GM19467 (cell line): ENCODE measurements around the gene ABCF1.
A peak's percentile ranks its signal among the peaks of the same experiment; 100 is the strongest.
"Not testable (repeated sequence)": the region's sequence is repeated elsewhere in the genome, so short reads cannot be mapped to it uniquely, and the experiment has no call there.

ENCODE experiments used
- ATAC-seq: cut with Tn5 transposase; IDR thresholded peaks from one replicate; pipeline ENCODE4 v1.9.1; 2021; ENCODE audit warnings: mild to moderate bottlenecking, moderate library complexity; ENCODE audit not compliant: unreplicated experiment

The ABCF1 gene

GRCh38 chr6:30571075-30571761 lies at the start of gene ABCF1:
ABCF1 (plus strand) TSS chr6:30571442; CDS start chr6:30571488, 46 bp downstream.
- peak; percentile 93 for ATAC-seq

GRCh38 chr6:30521952-30522351 lies 49.3 kb upstream of the ABCF1 start:
- ATAC-seq, result not testable (repeated sequence)

- not testable (repeated sequence) for ATAC-seq
Observed at GRCh38 chr6:30526444-30526843, 44.8 kb upstream of the ABCF1 start.

GRCh38 chr6:30529349-30529875 lies 41.8 kb upstream of the ABCF1 start:
- ATAC-seq, result not testable (repeated sequence)

- no peak for ATAC-seq
Observed at GRCh38 chr6:30530014-30530413, 41.2 kb upstream of the ABCF1 start.

GRCh38 chr6:30533460-30534294 lies 37.6 kb upstream of the ABCF1 start:
- no peak for ATAC-seq

GRCh38 chr6:30537931-30538330 lies 33.3 kb upstream of the ABCF1 start:
- no peak for ATAC-seq

GRCh38 chr6:30541515-30542403 lies 29.5 kb upstream of the ABCF1 start:
- ATAC-seq, result no peak

GRCh38 chr6:30542404-30542725 lies 28.9 kb upstream of the ABCF1 start:
- no peak for ATAC-seq

GRCh38 chr6:30542915-30543314 lies 28.3 kb upstream of the ABCF1 start:
- no peak for ATAC-seq

GRCh38 chr6:30543821-30544220 lies 27.4 kb upstream of the ABCF1 start:
- ATAC-seq, result no peak

GRCh38 chr6:30544666-30545272 lies 26.5 kb upstream of the ABCF1 start:
- ATAC-seq, result no peak

GRCh38 chr6:30547454-30547853 lies 23.8 kb upstream of the ABCF1 start:
- ATAC-seq, result no peak

- ATAC-seq, result no peak
Observed at GRCh38 chr6:30548375-30548774, 22.9 kb upstream of the ABCF1 start.

GRCh38 chr6:30554404-30554803 lies 16.8 kb upstream of the ABCF1 start:
- ATAC-seq, result no peak

GRCh38 chr6:30554962-30555815 lies 16.1 kb upstream of the ABCF1 start:
- ATAC-seq, result no peak

- ATAC-seq, result no peak
Observed at GRCh38 chr6:30555816-30556065, 15.5 kb upstream of the ABCF1 start.

GRCh38 chr6:30556066-30556905 lies 15.0 kb upstream of the ABCF1 start, which contains the start of gene GNL1:
GNL1 (minus strand) TSS chr6:30556489; CDS start chr6:30556203, 286 bp downstream.
- ATAC-seq, result peak; percentile 50
